GM12878 (cell line): ENCODE results near the gene STARD3. TPM values are rescaled to one million over a fixed set of nuclear protein-coding genes. Genes with fewer than 3 reads are reported as not detected.

Experiments used
- ATAC-seq: fragments of 200-7000 bp; cut with Tn5 transposase; 3 replicates; pipeline ENCODE4 v1.9.1; 2020; ENCODE audit warnings: mild to moderate bottlenecking, moderate library complexity
- BruUV-seq: library from RNA; stranded (reverse); fragments of 400-500 nt; replicated peaks from 2 replicates; lab custom pipeline; 2021; lab: Mats Ljungman, UMichigan
- CTCF ChIA-PET: fragments of 300-600 bp; sonication (Branson Sonifier 250); formaldehyde crosslinking; extraction: SDS; loops from one replicate; lab custom pipeline; 2021; ENCODE audit warnings: inconsistent platforms; lab: Yijun Ruan, JAX
- POLR2A ChIA-PET: fragments of 350-600 bp; formaldehyde crosslinking; extraction: SDS; loops from one replicate; lab custom pipeline; 2021; ENCODE audit warnings: inconsistent platforms; lab: Charles Lee
- RAD21 ChIA-PET: fragments of 300-600 bp; sonication (Branson Sonifier 250); formaldehyde crosslinking; loops from one replicate; lab custom pipeline; 2023; ENCODE audit warnings: antibody characterized with exemption; ENCODE audit not compliant: unreplicated experiment; lab: Charles Lee
- SMC1A ChIA-PET: fragments of 300-600 bp; sonication (Branson Sonifier 250); formaldehyde crosslinking; loops from one replicate; lab custom pipeline; 2023; ENCODE audit not compliant: unreplicated experiment, uncharacterized antibody; lab: Charles Lee
- DNase-seq: peaks from one replicate; pipeline ENCODE4 v3.0.0-alpha.2; 2011; ENCODE audit warnings: low read depth, low spot score
- FAIRE-seq: peaks from 3 replicates; lab custom pipeline; 2011; peaks lifted over from hg19 to GRCh38; lab: Jason Lieb, UNC
- H2AFZ ChIP-seq: 2 replicates; pipeline ENCODE4 v1.6.0; 2011; ENCODE audit warnings: low read depth, low read length, control low read depth; ENCODE audit not compliant: control insufficient read depth
- H3K27ac ChIP-seq: 2 replicates; pipeline ENCODE4 v1.5.1; 2011; ENCODE audit warnings: control low read depth; ENCODE audit not compliant: control insufficient read depth, insufficient read depth
- H3K27me3 ChIP-seq, 2 experiments: replicated peaks in 1 of 2; 2 replicates each; pipeline versions ENCODE4 v1.6.0 to v1.6.1; 2011; ENCODE audit warnings: low read length in 1 of 2; ENCODE audit not compliant: control insufficient read depth in 2 of 2, insufficient read depth in 2 of 2
- H3K36me3 ChIP-seq, 2 experiments: 2 replicates each; pipeline ENCODE4 v1.5.1; 2011; ENCODE audit warnings: low read length in 1 of 2; ENCODE audit not compliant: control insufficient read depth in 2 of 2, insufficient read depth in 2 of 2
- H3K4me1 ChIP-seq: 2 replicates; pipeline ENCODE4 v1.6.1; 2011; ENCODE audit warnings: mild to moderate bottlenecking, low read length, moderate library complexity, mixed read lengths; ENCODE audit not compliant: control insufficient read depth, insufficient read depth
- H3K4me2 ChIP-seq: 2 replicates; pipeline ENCODE4 v1.6.0; 2011; ENCODE audit warnings: control low read depth; ENCODE audit not compliant: control insufficient read depth, insufficient read depth
- H3K4me3 ChIP-seq: fragments of 200-600 bp; sonication (generic); 2 replicates; pipeline ENCODE4 v1.5.1; 2016
- H3K79me2 ChIP-seq: 2 replicates; pipeline ENCODE4 v1.6.0; 2011; ENCODE audit warnings: low read length; ENCODE audit not compliant: control insufficient read depth, insufficient read depth
- H3K9ac ChIP-seq: 2 replicates; pipeline ENCODE4 v1.8.0; 2011; ENCODE audit warnings: low read length, control low read depth, mixed read lengths; ENCODE audit not compliant: control insufficient read depth, insufficient read depth
- H3K9me3 ChIP-seq: replicated peaks from 3 replicates; pipeline ENCODE4 v1.5.1; 2011; ENCODE audit warnings: mild to moderate bottlenecking, low read length; ENCODE audit not compliant: control insufficient read depth, insufficient read depth
- H4K20me1 ChIP-seq: 2 replicates; pipeline ENCODE4 v1.6.0; 2011; ENCODE audit not compliant: control insufficient read depth, insufficient read depth
- ETV6 ChIP-seq, 2 experiments: fragments of 450-650 bp in 1 of 2; IDR thresholded peaks in 1 of 2; conservative IDR thresholded peaks in 1 of 2; 2 replicates each; pipeline ENCODE4 v1.6.1; 2014; ENCODE audit warnings: antibody characterized with exemption in 1 of 2, borderline replicate concordance in 1 of 2, low read depth in 1 of 2, mild to moderate bottlenecking in 1 of 2, moderate library complexity in 1 of 2
- MTA2 ChIP-seq: fragments of 450-650 bp; IDR thresholded peaks from 2 replicates; pipeline ENCODE4 v1.6.1; 2016; ENCODE audit warnings: low read depth, mild to moderate bottlenecking, moderate library complexity
- POLR2A ChIP-seq: IDR thresholded peaks from 2 replicates; pipeline ENCODE4 v1.6.1; 2011; ENCODE audit warnings: low read depth, mild to moderate bottlenecking, low read length
- POLR2AphosphoS2 ChIP-seq: IDR thresholded peaks from 2 replicates; pipeline ENCODE4 v1.6.1; 2011; ENCODE audit warnings: low read depth, mild to moderate bottlenecking, low read length, improper control_type of control experiment, moderate library complexity
- TCF3 ChIP-seq: IDR thresholded peaks from 2 replicates; pipeline ENCODE4 v1.6.1; 2012; ENCODE audit warnings: low read depth, mild to moderate bottlenecking, low read length, borderline replicate concordance; ENCODE audit not compliant: insufficient read depth
- ZSCAN29 ChIP-seq: fragments of 450-650 bp; IDR thresholded peaks from 2 replicates; pipeline ENCODE4 v1.6.1; 2017; ENCODE audit warnings: mild to moderate bottlenecking, moderate library complexity
- WGBS: methylation state at CpG from one replicate; pipeline ENCODE4 v1.1.6; 2016; ENCODE audit warnings: low lambda C conversion rate; ENCODE audit not compliant: insufficient replicate concordance, insufficient coverage; ENCODE audit errors: missing lambda C conversion rate; 5-methylcytosine and 5-hydroxymethylcytosine counted together
- in situ Hi-C: fragments of 300-500 bp; cut with MboI; formaldehyde crosslinking; loops from 9 replicates; pipeline ENCODE4 v1.14.3; 2018; ENCODE audit warnings: mixed read lengths
- intact Hi-C: fragments of 100-400 bp; cut with micrococcal nuclease; formaldehyde crosslinking; loops from one replicate; pipeline ENCODE4 v1.14.2; 2022; ENCODE audit not compliant: unreplicated experiment
- polyA plus RNA-seq, 11 experiments: library from polyadenylated mRNA; depleted of rRNA in 4 of 11; unstranded in 6 of 11; stranded (reverse) in 5 of 11; fragments of >200 nt; fragmentation: Nextera tagmentation in 4 of 11; fragmentation: Illumina TruSeq in 1 of 11; extraction: Ambion mirVana in 4 of 11; extraction: Trizol in 1 of 11; gene quantifications; 1 replicate in 1 of 11; 2 replicates in 10 of 11; pipeline versions ENCODE4 v1.2.1 to v1.2.3, GENCODE V29; 2011 to 2016; ENCODE audit warnings: inconsistent platforms in 2 of 11, missing spikeins in 2 of 11, low read depth in 1 of 11
- total RNA-seq, 4 experiments: library from RNA; depleted of rRNA in 3 of 4; stranded (reverse); fragments of >200 nt in 3 of 4; fragmentation: Illumina TruSeq in 1 of 4; extraction: Trizol in 1 of 4; gene quantifications; 2 replicates each; pipeline versions ENCODE4 v1.2.1 to v1.2.3, GENCODE V29; 2013 to 2021

The STARD3 gene
- total and polyA plus RNA-seq, 10 of the 15 experiments (the other 5 are each of a cell fraction or from before 2014, with no cell fraction given), result 0.08 to 62.7 (median 27.5) TPM

GRCh38 chr17:39669897-39670735 is 33.2 kb downstream of the STARD3 start:
- ChIA-PET POLR2A (interaction anchor here (1.3 kb wide), 1 partner anchor 10 kb away, joined by 3 read pairs; no protein-coding TSS in a partner anchor), RAD21 (interaction anchor here (1.0 to 1.8 kb wide), 4 partner anchors 15 to 48 kb away, joined by 3 to 14 read pairs (median 5); no protein-coding TSS in a partner anchor), CTCF (interaction anchor here (0.7 to 9.1 kb wide), 12 partner anchors 10 to 310 kb away, joined by 3 to 114 read pairs (median 6); partner anchors contain the start of genes MIEN1 and PSMD3)
- Histone ChIP-seq H2AFZ (no peak overlapping the region), H3K4me1 (no peaks in the 10 kb centered on the region), H3K27ac (no peak overlapping the region), H3K79me2 (no peaks in the 10 kb centered on the region), H3K9ac (no peak overlapping the region), H3K4me2 (no peak overlapping the region), H3K9me3 (no peaks in the 10 kb centered on the region), H3K27me3 (peaks cover 4 to 6% of the 10 kb centered on the region in 2 experiments; a peak in 3 of 4 replicates), H3K36me3 (no peaks in the 10 kb centered on the region; a peak in 1 of 4 replicates), H3K4me3 (no peak overlapping the region), H4K20me1 (no peaks in the 10 kb centered on the region; the same call in 1 of the 2 replicates)
- WGBS, result 60% methylated on average over 23 of the region's 23 CpGs
- in situ Hi-C loops (no loop called here), intact Hi-C loops (no loop called here)
- FAIRE-seq, result no peak
- no peak for DNase-seq
- no TSS peak for BruUV-seq
- 0 out of 2 replicates have a peak, but pooled peaks have one; percentile 17 for TF ChIP-seq POLR2A
- TF ChIP-seq MTA2, result no peak
- no peak for TF ChIP-seq POLR2AphosphoS2
- no peak for TF ChIP-seq ZSCAN29
- no peak for TF ChIP-seq TCF3
- TF ChIP-seq ETV6 (conservative IDR thresholded peaks at IDR 0.05 in 1 of 2, IDR thresholded peaks at IDR 0.05 in 1 of 2; ENCODE audit: borderline replicate concordance in 1 of 2, low read depth in 1 of 2), result no peak
- TF ChIP-seq, all 136 proteins: peak for 1
- SMC1A ChIA-PET, result interaction anchor here (1.0 to 2.6 kb wide), 7 partner anchors 15 to 203 kb away, joined by 3 to 10 read pairs (median 3); partner anchors contain the start of gene STARD3
- no peak for ATAC-seq
